Stimulated activated naive B cell treated with anti-CD40 and anti-IgM and Interleukin-4, amounts not matched to agents 10 μg/mL and 1 μg/mL and 100 μg/mL, for 72 hours (primary cell): ENCODE data around the gene STARD5.

Experiments
- ATAC-seq, 2 donors: fragments of 150-1000 bp; cut with Tn5 transposase; replicated peaks; 2 replicates each; pipeline ENCODE4 v1.10.0; 2021; ENCODE audit warnings: moderate library complexity in 1 of 2
- DNase-seq: peaks from one replicate; pipeline ENCODE4 v3.0.0; 2021
- H3K27ac Mint-ChIP-seq: one replicate; pipeline ENCODE4 v1.8.0; 2022; ENCODE audit warnings: mild to moderate bottlenecking, mixed read lengths
- H3K27me3 Mint-ChIP-seq, 2 donors: one replicate each; pipeline ENCODE4 v1.8.0; 2022; ENCODE audit warnings: mixed read lengths in 2 of 2
- H3K36me3 Mint-ChIP-seq, 2 donors: one replicate each; pipeline ENCODE4 v1.8.0; 2022; ENCODE audit warnings: mixed read lengths in 2 of 2, mild to moderate bottlenecking in 1 of 2
- H3K4me1 Mint-ChIP-seq, 2 donors: one replicate each; pipeline ENCODE4 v1.8.0; 2022; ENCODE audit warnings: mixed read lengths in 2 of 2, mild to moderate bottlenecking in 1 of 2
- H3K4me3 Mint-ChIP-seq, 2 donors: one replicate each; pipeline ENCODE4 v1.8.0; 2022; ENCODE audit warnings: mild to moderate bottlenecking in 2 of 2, mixed read lengths in 2 of 2, moderate library complexity in 1 of 2
- H3K9me3 Mint-ChIP-seq, 2 donors: one replicate each; pipeline ENCODE4 v1.8.0; 2022; ENCODE audit warnings: mixed read lengths in 2 of 2, mild to moderate bottlenecking in 1 of 2

Gene STARD5

DNA sequence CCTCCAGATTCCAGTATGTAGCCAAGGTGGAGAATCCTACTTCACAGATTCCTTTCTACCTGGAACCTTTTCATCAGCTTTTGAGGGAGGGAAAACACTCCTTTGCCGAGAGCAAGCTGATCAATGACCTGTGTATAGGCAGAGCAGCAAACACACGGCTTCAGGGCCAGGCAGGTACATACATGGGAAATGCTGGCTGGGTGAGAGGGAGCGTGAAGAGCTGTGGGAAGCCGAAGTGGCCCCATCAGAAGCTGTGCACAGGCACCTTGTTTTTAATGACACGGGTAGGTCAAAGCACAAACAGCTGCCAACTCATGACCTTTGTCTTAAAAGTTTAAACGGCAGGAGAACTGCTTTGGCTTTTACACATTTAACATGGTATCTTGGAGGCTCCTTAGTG lies 25.3 kb downstream of the STARD5 start:
- Mint-ChIP-seq H3K27ac (peak overlapping the region; percentile 99), H3K36me3 (peaks cover 65 to 91% of the 10 kb centered on the region in 2 donors), H3K27me3 (no peaks in the 10 kb centered on the region), H3K9me3 (no peaks in the 10 kb centered on the region), H3K4me1 (peaks cover 83 to 100% of the 10 kb centered on the region in 2 donors), H3K4me3 (peak overlapping the region; percentile 89 to 97)
- ATAC-seq = no peak
- no peak for DNase-seq

DNA sequence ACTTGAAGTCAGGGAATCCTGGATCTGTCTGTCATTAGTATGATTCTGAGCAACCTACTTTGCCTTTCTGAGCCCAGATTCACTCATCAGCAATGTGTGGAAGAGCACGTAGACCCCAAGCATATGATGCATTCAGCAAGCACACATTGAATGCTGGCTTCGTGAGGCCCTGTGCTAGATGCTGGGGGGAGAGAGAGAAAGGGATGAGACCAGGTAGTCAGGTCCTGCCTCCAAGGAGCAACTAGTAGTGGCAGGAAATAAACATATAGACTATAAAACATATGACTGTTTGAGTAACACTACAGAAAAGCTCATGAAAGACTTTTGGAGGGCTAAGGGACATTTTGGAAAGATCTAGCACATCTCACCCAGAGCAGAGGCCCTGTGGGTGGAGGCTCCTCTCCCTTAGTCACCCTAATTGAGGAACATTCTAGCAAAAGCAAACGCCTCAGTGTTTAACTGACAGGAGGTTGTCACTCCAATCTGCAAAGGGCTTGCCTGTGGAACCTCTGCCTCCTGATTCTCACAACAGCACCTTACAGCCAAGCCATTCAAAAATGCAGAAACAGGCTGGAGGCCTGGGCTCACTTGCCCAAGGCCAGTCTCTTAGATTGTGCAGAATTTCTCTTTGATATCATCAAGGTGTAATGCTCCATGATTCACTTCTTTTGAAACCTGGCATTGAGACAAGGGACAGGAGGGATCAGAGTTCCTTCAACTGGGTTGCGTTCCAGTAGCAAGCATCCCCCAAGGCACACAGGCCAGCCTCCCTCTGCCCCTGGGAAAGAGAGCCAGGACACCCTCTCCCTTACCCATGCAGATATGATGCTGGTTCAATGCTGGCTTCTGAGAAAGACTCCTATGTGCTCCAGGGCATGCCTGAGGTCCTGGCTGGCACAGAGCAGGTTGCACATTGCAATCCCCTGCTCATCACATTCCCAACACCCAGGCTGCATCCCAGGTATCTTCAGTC lies 26.1 kb downstream of the STARD5 start:
- no peaks in the 10 kb centered on the region for H3K27me3 Mint-ChIP-seq
- peaks cover 59 to 85% of the 10 kb centered on the region in 2 donors for H3K36me3 Mint-ChIP-seq
- peak overlapping the region; percentile 99 for H3K27ac Mint-ChIP-seq
- peaks cover 77 to 93% of the 10 kb centered on the region in 2 donors for H3K4me1 Mint-ChIP-seq
- peak overlapping the region; percentile 89 to 97 for H3K4me3 Mint-ChIP-seq
- ATAC-seq (no peak), DNase-seq (no peak)
- no peaks in the 10 kb centered on the region for H3K9me3 Mint-ChIP-seq

DNA sequence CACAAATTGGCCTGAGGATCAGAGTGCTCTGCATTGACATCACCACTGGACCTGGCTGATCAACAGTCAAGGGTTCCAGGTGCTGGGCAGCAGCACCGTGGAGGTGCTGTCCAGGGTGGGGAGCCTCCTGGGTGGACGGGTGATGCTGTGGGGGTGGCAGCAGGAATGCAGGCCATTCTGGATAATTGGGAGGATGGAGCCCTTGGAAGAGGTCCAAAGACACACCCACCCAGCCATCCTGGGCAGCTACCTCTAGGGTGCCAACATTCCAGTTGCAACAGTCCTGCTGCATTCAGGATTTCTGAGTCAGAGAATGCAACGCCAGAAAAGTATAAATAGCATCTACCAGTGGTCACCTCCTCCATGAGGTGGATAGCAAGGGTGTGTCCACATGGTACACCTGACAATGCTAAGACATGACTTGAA lies 26.8 kb downstream of the STARD5 start:
- Mint-ChIP-seq H3K27ac (peak overlapping the region; percentile 99), H3K4me3 (peak overlapping the region; percentile 89 to 97), H3K4me1 (peaks cover 78 to 93% of the 10 kb centered on the region in 2 donors), H3K36me3 (peaks cover 57 to 84% of the 10 kb centered on the region in 2 donors), H3K27me3 (no peaks in the 10 kb centered on the region), H3K9me3 (no peaks in the 10 kb centered on the region)
- ATAC-seq = no peak
- DNase-seq = no peak

DNA sequence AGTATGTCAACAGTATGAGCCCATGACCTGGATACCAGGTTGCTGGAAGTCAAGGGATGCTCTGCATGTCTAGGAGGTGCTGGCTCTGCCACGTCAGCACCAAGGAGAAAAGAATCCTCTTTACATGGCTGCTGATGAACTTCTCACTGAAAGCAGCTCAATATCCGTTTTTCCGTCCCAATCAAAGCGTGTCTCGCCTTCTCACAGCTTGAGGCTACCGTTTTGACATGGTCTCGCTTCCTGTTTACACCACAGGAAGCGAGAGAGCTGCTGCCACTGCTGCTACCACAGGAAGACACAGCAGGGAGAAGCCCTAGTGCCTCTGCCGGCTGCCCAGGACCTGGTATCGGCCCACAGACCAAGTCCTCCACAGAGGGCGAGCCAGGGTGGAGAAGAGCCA lies 27.3 kb downstream of the STARD5 start:
- peaks cover 77 to 93% of the 10 kb centered on the region in 2 donors for H3K4me1 Mint-ChIP-seq
- peak overlapping the region; percentile 99 for H3K27ac Mint-ChIP-seq
- peak overlapping the region; percentile 89 to 97 for H3K4me3 Mint-ChIP-seq
- peaks cover 53 to 79% of the 10 kb centered on the region in 2 donors for H3K36me3 Mint-ChIP-seq
- H3K9me3 Mint-ChIP-seq = no peaks in the 10 kb centered on the region
- peak; percentile 40 to 41 for ATAC-seq
- H3K27me3 Mint-ChIP-seq = no peaks in the 10 kb centered on the region
- peak; percentile 70 for DNase-seq

DNA sequence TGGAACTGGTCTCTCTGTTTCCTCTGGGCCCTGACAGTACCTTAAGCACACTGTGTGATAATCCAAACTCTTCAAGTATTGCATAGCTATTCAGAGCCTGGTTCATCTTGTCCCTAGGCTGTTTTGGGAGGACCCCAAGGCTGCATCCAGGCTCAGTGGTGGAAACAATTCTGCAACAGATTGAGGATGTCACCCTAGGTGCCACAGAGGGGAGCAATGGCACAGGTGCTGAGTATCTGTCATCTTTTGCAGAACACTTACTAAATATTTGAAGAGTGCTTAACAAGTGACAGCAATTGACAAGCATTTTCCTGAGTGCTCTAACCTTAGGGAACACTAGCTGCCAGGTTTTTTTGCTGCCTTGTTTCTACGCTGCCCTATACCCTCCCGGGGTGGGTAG lies 27.8 kb downstream of the STARD5 start:
- peak overlapping the region; percentile 99 for H3K27ac Mint-ChIP-seq
- ATAC-seq (no peak), DNase-seq (no peak)
- no peaks in the 10 kb centered on the region for H3K27me3 Mint-ChIP-seq
- H3K36me3 Mint-ChIP-seq = peaks cover 53 to 74% of the 10 kb centered on the region in 2 donors
- peaks cover 76 to 93% of the 10 kb centered on the region in 2 donors for H3K4me1 Mint-ChIP-seq
- peak overlapping the region; percentile 89 to 97 for H3K4me3 Mint-ChIP-seq
- H3K9me3 Mint-ChIP-seq = no peaks in the 10 kb centered on the region

DNA sequence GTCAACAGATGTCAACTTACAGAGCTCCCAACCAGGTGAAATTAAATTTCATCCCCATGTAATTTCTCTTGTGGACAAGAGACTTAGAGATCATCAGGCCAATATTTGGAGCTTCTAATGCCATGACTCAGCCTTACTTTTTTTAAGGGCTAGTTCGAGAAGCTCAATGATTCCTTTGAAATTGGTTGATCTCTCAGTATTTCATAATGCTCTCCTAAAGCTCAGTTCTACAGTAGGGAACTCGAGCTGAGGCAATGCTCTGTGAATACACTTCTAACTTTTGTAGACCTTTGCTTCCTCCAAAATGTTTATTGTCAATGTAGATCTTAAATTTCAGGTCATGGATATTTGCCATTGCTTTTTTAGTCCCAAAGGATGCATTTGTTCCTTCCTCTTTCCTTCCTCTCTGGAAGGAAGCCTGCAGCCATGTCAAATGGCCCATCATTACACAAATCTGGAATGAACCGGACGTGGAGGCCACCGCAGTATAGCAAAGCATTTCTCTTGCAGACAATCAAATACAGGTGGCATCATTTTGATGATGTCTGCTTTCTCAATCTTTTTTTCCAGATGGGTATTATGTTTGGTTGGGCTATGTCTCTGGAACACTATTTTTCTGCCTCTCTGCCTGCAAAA lies 28.3 kb downstream of the STARD5 start:
- Mint-ChIP-seq H3K27me3 (no peaks in the 10 kb centered on the region), H3K36me3 (peaks cover 48 to 69% of the 10 kb centered on the region in 2 donors), H3K9me3 (no peaks in the 10 kb centered on the region), H3K4me3 (peak overlapping the region; percentile 90 to 97), H3K4me1 (peaks cover 75 to 92% of the 10 kb centered on the region in 2 donors), H3K27ac (peak overlapping the region; percentile 99)
- DNase-seq (no peak), ATAC-seq (no peak)

DNA sequence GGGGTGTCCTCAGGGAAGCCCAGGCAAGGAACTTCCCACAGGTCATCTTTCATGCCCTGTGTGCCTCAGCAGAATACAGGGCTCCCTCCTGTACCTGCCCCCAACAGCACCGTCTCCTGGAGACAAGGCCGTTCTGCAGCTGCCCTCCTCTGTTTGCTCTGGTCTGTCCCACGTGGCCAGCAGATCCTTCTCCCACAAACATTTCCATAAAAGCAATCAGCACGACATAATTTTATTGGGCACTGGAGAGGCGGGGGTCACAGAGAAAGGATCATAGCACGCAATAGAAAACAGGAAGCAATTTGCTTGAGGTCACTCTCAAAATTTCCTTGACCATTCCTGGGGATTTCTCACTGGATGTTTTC lies 29.4 kb downstream of the STARD5 start:
- H3K27ac Mint-ChIP-seq = peak overlapping the region; percentile 99
- DNase-seq (no peak), ATAC-seq (no peak)
- H3K36me3 Mint-ChIP-seq = peaks cover 38 to 57% of the 10 kb centered on the region in 2 donors
- no peaks in the 10 kb centered on the region for H3K9me3 Mint-ChIP-seq
- H3K4me3 Mint-ChIP-seq = peak overlapping the region; percentile 90 to 97
- no peaks in the 10 kb centered on the region for H3K27me3 Mint-ChIP-seq
- peaks cover 70 to 91% of the 10 kb centered on the region in 2 donors for H3K4me1 Mint-ChIP-seq

DNA sequence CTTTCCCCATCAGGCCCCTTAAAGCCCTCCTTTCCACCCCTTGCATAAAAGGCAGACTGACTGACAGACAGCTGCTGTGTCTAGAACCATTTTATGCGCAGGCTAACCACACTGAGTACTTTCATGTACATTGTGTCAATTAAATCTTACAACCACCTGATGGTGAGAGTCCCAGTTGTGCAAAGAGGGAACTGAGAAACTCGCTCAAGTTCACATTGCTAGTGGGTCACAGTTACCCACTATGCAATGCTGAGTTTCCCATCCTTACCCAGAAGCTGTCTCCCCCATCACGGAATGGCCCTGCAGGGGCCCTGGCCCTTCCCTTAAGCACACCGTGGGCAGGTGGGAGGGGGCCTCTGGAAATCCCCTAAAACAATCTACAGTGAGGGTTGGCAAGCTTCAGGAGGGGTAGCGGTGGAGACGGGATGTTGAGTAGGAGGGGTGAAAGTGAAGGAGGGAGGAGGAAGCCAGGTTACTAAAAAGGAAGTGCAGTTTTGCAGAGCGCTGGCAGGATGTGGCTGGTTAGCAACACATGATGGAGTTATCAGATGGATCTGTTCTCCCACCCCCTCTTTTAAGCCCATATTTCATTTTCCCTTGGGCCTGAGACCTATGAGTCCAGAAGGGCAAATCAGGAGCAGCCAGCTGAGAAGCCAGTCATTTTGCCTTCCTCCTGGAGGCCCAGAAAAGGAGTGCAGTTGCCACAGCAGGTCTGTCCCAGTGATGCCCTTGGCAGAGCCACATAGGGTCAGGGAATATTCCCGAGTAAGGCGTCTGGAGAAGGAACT lies 30.0 kb downstream of the STARD5 start:
- Mint-ChIP-seq H3K4me3 (peak overlapping the region; percentile 90 to 97), H3K27ac (peak overlapping the region; percentile 99), H3K4me1 (peaks cover 69 to 91% of the 10 kb centered on the region in 2 donors), H3K36me3 (peaks cover 33 to 52% of the 10 kb centered on the region in 2 donors), H3K9me3 (peaks cover 0 to 2% of the 10 kb centered on the region in 2 donors), H3K27me3 (no peaks in the 10 kb centered on the region)
- DNase-seq = peak; percentile 97
- ATAC-seq = peak; percentile 80 to 83

DNA sequence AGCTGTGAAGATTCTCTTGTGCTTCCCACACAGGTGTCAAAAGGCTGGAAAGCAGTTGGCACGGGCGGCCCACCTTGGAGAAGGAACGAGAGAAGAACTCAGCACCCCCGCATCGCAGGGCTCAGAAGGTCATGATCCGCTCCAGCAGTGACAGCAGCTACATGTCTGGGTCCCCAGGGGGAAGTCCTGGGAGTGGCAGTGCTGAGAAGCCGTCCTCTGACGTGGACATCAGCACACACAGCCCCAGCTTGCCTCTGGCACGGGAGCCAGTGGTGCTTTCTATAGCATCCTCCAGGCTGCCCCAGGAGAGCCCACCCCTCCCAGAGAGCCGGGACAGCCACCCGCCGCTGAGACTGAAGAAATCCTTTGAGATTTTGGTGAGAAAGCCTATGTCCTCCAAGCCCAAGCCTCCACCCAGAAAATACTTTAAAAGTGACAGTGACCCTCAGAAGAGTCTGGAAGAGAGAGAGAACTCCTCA lies 31.4 kb downstream of the STARD5 start:
- peaks cover 0 to 8% of the 10 kb centered on the region in 2 donors for H3K9me3 Mint-ChIP-seq
- H3K36me3 Mint-ChIP-seq = peaks cover 28 to 50% of the 10 kb centered on the region in 2 donors
- peak overlapping the region; percentile 90 to 97 for H3K4me3 Mint-ChIP-seq
- H3K27me3 Mint-ChIP-seq = no peaks in the 10 kb centered on the region
- peaks cover 68 to 91% of the 10 kb centered on the region in 2 donors for H3K4me1 Mint-ChIP-seq
- peak; percentile 69 to 71 for ATAC-seq
- peak overlapping the region; percentile 99 for H3K27ac Mint-ChIP-seq
- peak; percentile 89 for DNase-seq

DNA sequence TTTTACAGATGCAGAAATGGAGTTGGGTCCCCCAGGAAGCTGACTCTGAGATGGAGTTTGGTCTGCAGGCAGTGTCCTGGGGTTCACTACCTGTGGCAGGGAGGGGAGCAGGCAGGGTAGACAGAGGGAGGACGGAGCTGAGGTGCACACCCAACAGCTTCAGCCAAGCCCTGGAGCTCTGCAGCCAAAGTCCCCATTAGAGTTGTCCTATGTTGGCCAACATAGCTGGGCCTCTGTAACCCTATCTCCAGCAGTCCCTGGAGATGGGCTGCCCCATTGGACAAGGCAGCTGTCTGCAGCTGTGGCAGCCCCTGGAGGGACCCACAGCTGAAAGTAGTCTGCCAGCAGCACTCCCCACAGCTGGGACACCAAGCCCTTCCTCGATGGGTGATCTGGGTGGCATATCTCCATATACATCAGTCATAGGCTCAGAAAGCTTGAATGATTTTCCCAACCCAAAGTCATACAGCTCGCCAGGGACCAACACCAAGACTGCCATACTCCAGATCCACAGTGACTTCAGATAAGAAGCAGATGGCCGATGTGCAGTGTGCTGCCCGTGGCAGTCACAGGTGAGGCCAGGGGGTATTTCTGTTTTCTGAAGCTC lies 31.9 kb downstream of the STARD5 start:
- Mint-ChIP-seq H3K4me1 (peaks cover 67 to 91% of the 10 kb centered on the region in 2 donors), H3K4me3 (peak overlapping the region; percentile 90 to 97), H3K9me3 (peaks cover 2 to 9% of the 10 kb centered on the region in 2 donors), H3K36me3 (peaks cover 24 to 46% of the 10 kb centered on the region in 2 donors), H3K27me3 (no peaks in the 10 kb centered on the region), H3K27ac (peak overlapping the region; percentile 99)
- ATAC-seq (peak; percentile 0 to 1), DNase-seq (no peak)

DNA sequence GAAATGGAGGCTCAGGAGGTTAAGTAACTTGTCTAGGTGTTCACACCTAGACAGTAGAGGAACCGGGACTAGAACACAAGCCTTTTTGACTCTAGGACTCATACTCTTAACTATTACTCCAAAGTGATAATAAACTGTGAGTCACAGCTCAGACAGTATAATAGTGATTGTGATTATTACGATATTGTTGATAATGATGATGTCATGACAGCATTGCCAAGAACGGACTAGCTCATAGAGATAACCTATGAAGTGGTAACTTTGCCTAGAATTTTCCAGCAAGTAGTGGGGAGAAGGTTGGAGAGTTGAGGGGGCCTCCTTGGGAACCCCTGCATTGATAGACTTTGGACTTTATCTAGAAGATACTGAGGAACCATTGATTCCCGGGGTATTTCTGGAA lies 34.0 kb downstream of the STARD5 start:
- H3K27ac Mint-ChIP-seq = no peak overlapping the region
- no peak overlapping the region for H3K4me3 Mint-ChIP-seq
- peaks cover 12 to 44% of the 10 kb centered on the region in 2 donors for H3K36me3 Mint-ChIP-seq
- DNase-seq = no peak
- H3K4me1 Mint-ChIP-seq = peaks cover 69 to 91% of the 10 kb centered on the region in 2 donors
- peaks cover 5 to 12% of the 10 kb centered on the region in 2 donors for H3K9me3 Mint-ChIP-seq
- no peak for ATAC-seq
- no peaks in the 10 kb centered on the region for H3K27me3 Mint-ChIP-seq

DNA sequence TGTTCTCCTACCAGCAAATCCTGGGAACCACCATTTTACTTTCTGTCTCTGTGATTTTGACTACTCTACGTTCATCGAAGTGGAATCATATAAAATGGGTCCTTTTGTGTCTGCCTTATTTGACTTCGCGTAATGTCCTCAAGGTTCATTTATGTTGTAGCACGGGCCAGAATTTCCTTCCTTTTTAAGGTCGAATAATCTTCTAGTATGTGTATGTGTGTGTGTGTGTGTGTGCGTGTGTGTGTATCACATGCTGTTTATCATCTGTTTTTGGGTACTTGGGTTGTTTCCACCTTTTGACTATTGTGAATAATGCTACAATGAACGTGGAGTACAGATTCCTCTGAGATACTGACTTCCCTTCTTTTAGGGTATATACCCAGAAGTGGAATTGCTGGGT lies 35.3 kb downstream of the STARD5 start:
- no peaks in the 10 kb centered on the region for H3K27me3 Mint-ChIP-seq
- H3K27ac Mint-ChIP-seq = peak overlapping the region; percentile 90
- peaks cover 5 to 12% of the 10 kb centered on the region in 2 donors for H3K9me3 Mint-ChIP-seq
- H3K36me3 Mint-ChIP-seq = peaks cover 7 to 34% of the 10 kb centered on the region in 2 donors
- H3K4me3 Mint-ChIP-seq = peak overlapping the region; percentile 11 to 36
- peaks cover 62 to 86% of the 10 kb centered on the region in 2 donors for H3K4me1 Mint-ChIP-seq
- ATAC-seq (no peak), DNase-seq (no peak)

DNA sequence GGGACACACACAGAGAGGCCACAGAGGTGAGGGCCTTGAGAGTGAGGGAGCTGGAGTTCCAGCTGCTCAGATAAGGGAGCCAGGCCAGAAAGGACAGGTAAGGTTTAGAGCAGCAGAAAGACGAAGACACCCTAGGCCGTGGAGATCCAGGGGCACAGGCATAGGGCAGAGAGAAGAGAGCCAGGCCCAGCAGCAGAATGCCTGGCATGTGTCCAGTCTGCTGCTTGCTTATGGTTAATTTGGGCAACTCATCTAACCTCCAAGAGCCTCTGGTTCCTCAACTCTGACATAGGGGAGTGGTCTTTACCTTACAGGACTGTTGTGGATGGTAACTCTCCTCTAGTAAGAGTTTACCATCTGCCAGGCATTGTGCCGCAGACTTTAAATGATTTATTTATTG lies 35.9 kb downstream of the STARD5 start:
- H3K4me1 Mint-ChIP-seq = peaks cover 62 to 86% of the 10 kb centered on the region in 2 donors
- H3K4me3 Mint-ChIP-seq = no peak overlapping the region
- H3K27me3 Mint-ChIP-seq = no peaks in the 10 kb centered on the region
- ATAC-seq (no peak), DNase-seq (no peak)
- peaks cover 7 to 34% of the 10 kb centered on the region in 2 donors for H3K36me3 Mint-ChIP-seq
- peak overlapping the region; percentile 98 for H3K27ac Mint-ChIP-seq
- H3K9me3 Mint-ChIP-seq = peaks cover 5 to 12% of the 10 kb centered on the region in 2 donors
